GM13977 (cell line): ENCODE measurements around the gene CNOT1.
A peak's percentile ranks its signal among the peaks of the same experiment; 100 is the strongest.

Source experiments
- DNase-seq: peaks from one replicate; pipeline ENCODE4 v3.0.0; 2012; ENCODE audit warnings: low spot score
- CTCF ChIP-seq: IDR thresholded peaks from 2 replicates; pipeline ENCODE4 v1.5.1; 2012; ENCODE audit warnings: mild to moderate bottlenecking, control low read depth; ENCODE audit not compliant: insufficient read depth; ENCODE audit errors: extremely low read depth, missing control alignments
- in situ Hi-C: fragments of 300-500 bp; cut with MboI; formaldehyde crosslinking; loops from one replicate; pipeline ENCODE4 v1.12.0; 2022; ENCODE audit warnings: low sequenced_read_pairs, low pct_unique_long_range_greater_than_20kb, mixed read lengths, inconsistent platforms; ENCODE audit not compliant: unreplicated experiment

Gene CNOT1

DNA sequence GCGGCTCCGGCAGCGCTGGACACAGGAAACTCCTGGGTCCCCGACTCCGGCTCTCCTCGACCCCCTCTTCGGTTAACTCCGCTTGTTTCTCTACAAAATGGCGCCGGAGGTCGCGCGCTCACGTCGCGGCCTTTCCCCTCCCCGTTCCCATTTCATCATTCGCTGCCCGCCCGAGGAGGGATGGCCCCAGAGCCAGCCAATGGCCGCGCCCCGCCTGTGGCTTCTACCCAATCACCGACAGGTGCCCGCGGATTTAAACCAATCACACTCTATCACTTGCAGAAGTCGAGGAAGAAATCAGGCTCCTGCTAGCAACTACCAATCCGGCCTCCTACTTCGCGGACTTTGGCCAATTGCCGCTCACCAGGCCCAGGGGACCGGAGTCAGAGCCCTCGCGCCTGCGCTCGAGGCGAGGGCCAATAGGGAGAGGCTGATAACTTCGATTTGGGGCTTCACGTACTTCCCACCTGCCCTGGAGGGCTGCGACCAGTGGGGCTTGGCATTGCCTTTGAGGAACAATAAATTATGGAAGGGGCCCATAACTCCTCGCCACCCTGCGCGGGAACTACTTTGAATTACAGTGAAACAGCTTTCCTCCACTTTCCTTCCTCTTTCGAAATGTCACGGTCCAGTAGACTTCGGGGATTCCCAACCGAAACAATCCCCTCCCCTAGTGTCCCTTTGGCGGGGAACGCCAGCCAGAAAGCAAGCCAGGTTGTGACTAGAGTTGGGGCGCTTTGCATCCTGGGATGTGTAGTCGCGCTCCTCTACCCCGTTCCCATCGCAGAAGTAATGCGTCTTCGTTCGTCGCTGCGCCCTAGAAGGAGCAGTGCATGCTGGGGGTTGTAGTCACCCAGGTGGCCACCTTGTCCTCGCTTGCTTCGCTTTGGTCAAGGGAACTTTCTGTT, at the start of gene CNOT1:
Gene CNOT1 (minus strand): TSS at position 94 of the 908 bp plus-strand sequence. CDS start 30,489 bp downstream, outside the sequence.
- in situ Hi-C loops = no loop called here
- no peak for TF ChIP-seq CTCF
- peak; percentile 92 for DNase-seq

DNA sequence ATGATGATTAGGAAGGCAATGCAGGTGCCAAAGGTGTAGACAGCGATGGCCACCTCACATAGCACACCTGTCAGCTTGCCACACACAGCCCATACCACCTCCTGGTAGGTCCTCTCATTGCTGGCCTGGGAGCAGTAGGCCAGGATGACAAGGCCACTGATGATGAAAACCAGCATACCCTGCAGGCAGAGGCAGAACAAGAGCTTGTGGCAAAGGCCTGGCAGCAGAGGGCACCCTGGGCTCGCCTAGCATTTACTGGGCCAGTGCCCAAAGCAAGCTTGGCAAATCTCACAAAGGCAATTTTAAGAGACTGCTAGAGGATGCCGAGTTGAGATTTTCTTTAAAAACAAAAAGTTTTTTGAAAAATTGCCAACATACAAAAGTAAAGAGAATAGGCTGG, 49.1 kb upstream of the CNOT1 start:
- peak; percentile 23 for TF ChIP-seq CTCF
- in situ Hi-C loops = no loop called here
- no peak for DNase-seq

DNA sequence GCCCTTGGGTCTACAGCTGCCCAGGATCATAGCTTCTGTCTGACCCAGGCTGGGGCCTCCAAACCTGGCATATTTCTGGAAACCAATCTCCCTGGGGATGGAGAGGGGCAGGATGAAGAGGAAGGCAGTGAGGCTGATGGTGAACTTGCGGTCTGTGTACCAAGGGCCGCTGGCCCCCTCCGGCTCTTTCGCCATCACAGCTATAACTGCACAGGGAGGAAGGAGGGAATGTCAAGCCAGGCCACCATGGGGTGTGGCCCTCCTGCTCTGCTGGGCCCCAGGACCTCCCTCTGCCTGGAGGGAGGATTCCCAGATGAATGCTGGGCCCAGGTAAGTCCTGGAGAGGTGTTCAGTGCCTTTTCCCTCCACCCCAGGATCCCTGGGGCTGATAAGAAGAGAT, 48.6 kb upstream of the CNOT1 start:
- no peak for DNase-seq

GRCh38 chr16:58670946-58671583, 41.4 kb upstream of the CNOT1 start:
- no peak for DNase-seq
- in situ Hi-C loops = no loop called here
- TF ChIP-seq CTCF = no peak

More for the DNA sequence above, 48.6 kb upstream of the CNOT1 start:
- in situ Hi-C loops = no loop called here
- no peak for TF ChIP-seq CTCF

- in situ Hi-C loops = no loop called here
- no peak for DNase-seq
These were observed 40.6 kb upstream of the CNOT1 start for GRCh38 chr16:58670177-58670576.

DNA sequence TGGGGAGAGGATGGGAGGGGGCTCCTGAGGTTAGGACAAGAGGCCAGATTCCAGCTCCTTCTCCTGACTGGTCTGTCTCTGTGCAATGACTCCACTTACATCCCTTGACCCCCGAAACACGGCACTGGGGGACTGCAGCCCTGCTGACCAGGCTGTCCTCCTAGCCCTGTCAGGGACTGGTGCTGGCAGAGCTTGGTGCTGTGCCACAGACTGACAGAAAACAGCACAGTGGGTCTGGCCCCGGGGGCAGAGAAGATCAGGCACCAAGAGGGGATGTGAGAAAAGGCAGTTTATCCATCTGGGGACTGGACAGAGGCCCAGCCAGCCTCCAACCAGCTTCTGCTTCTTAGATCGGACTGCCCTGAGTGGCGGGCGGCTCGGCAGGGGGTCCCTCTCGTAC, 35.6 kb upstream of the CNOT1 start:
- in situ Hi-C loops = no loop called here
- no peak for TF ChIP-seq CTCF

More at GRCh38 chr16:58670177-58670576, 40.6 kb upstream of the CNOT1 start:
- TF ChIP-seq CTCF = no peak

More for the DNA sequence above, 35.6 kb upstream of the CNOT1 start:
- no peak for DNase-seq
